B cell (primary cell): Measurements from ENCODE around the gene EGFL7.

Experiments used
- EZH2 ChIP-seq: IDR thresholded peaks from 2 replicates; pipeline ENCODE4 v1.6.1; 2012; ENCODE audit warnings: borderline replicate concordance, low read depth, mild to moderate bottlenecking, moderate library complexity, low read length; ENCODE audit not compliant: insufficient read depth, poor library complexity, severe bottlenecking
- TF ChIP-seq, protein P1 (sequence below): fragments of 200-600 bp; IDR thresholded peaks from one replicate; pipeline ENCODE4 v1.8.0; 2022; ENCODE audit warnings: antibody characterized with exemption, mild to moderate bottlenecking

DNA sequence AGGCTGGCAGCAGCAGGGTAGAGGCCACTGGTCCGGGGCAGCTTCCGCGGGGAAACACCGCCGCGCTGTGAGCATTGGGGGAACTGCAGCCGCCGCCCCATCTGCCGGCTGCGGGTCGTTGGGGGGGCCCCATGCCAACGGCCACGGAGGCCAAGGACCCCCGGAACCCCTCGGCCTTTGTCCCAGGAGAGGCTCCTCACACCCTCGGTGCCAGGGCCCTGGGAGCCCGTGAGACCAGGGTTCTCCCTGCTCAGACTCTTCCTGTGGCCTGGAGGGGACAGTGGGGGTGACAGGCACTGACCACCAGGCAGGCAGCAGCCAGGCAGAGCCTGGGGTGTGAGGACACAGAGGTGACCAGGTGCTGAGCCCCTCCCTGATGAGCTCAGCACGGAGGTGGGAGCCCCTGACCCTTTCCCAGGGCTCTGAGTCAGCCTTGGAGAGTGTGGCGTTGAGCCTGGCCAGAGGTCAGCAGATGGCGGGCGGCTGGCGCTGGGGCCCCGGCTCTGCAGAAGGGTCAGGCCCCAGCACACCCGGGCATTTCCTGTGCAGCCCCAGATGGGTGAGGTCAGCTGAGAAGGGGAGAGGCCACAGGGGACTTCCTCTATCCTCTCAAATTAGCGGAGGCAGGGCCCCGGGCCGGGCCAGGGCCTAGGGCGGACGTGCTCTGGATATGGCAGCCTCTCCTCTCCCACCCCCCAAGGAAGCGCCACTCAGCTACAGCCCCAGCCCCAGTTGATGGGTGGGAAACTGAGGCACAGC lies 17.9 kb upstream of the EGFL7 start:
- TF ChIP-seq EZH2 = no peak
- TF ChIP-seq, protein P1, sequence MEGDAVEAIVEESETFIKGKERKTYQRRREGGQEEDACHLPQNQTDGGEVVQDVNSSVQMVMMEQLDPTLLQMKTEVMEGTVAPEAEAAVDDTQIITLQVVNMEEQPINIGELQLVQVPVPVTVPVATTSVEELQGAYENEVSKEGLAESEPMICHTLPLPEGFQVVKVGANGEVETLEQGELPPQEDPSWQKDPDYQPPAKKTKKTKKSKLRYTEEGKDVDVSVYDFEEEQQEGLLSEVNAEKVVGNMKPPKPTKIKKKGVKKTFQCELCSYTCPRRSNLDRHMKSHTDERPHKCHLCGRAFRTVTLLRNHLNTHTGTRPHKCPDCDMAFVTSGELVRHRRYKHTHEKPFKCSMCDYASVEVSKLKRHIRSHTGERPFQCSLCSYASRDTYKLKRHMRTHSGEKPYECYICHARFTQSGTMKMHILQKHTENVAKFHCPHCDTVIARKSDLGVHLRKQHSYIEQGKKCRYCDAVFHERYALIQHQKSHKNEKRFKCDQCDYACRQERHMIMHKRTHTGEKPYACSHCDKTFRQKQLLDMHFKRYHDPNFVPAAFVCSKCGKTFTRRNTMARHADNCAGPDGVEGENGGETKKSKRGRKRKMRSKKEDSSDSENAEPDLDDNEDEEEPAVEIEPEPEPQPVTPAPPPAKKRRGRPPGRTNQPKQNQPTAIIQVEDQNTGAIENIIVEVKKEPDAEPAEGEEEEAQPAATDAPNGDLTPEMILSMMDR = peak; percentile 94
